HUDEP-2 (cell line): Measurements from ENCODE around the gene KANSL1L.
"Not testable (repeated sequence)": the region's sequence is repeated elsewhere in the genome, so short reads cannot be mapped to it uniquely, and the experiment has no call there.

ENCODE experiments used
- DNase-seq, 76 experiments: peaks; one replicate each; lab custom pipeline; 2025; ENCODE audit not compliant: unreplicated experiment in 76 of 76; lab: John Stamatoyannopoulos, UW

The KANSL1L gene

GRCh38 chr2:210171309-210172218, at the start of gene KANSL1L:
Gene KANSL1L (minus strand): TSS chr2:210171409. CDS start chr2:210154582, 16,827 bp downstream.
- peak in 75 of 76 experiments; percentile 39 to 98 (median 94) for DNase-seq

- DNase-seq = no peak
These were observed 43.9 kb upstream of the KANSL1L start for GRCh38 chr2:210215120-210215519.

GRCh38 chr2:210210185-210210584, 39.0 kb upstream of the KANSL1L start:
- DNase-seq = no peak

- DNase-seq = no peak
These were observed 36.7 kb upstream of the KANSL1L start for GRCh38 chr2:210207929-210208328.

- DNase-seq = no peak
These were observed 32.3 kb upstream of the KANSL1L start for GRCh38 chr2:210203558-210203957.

- DNase-seq = no peak
These were observed 31.9 kb upstream of the KANSL1L start for GRCh38 chr2:210203147-210203546.

GRCh38 chr2:210199854-210200253, 28.6 kb upstream of the KANSL1L start:
- DNase-seq = no peak

GRCh38 chr2:210199186-210199765, 28.1 kb upstream of the KANSL1L start:
- DNase-seq = peak in 7 of 76 experiments; percentile 2 to 20 (median 7)

GRCh38 chr2:210198326-210198725, 27.1 kb upstream of the KANSL1L start:
- no peak for DNase-seq

- no peak for DNase-seq
These were observed 26.5 kb upstream of the KANSL1L start for GRCh38 chr2:210197720-210198119.

- DNase-seq = peak in 18 of 76 experiments; percentile 1 to 50 (median 13)
These were observed 24.1 kb upstream of the KANSL1L start for GRCh38 chr2:210195101-210195852.

- DNase-seq = no peak
These were observed 19.1 kb upstream of the KANSL1L start for GRCh38 chr2:210190345-210190744.

GRCh38 chr2:210189452-210190138, 18.4 kb upstream of the KANSL1L start:
- DNase-seq = no peak

GRCh38 chr2:210188755-210189154, 17.5 kb upstream of the KANSL1L start:
- no peak for DNase-seq

GRCh38 chr2:210188190-210188589, 17.0 kb upstream of the KANSL1L start:
- DNase-seq = no peak

GRCh38 chr2:210183936-210184335, 12.7 kb upstream of the KANSL1L start:
- not testable (repeated sequence) for DNase-seq

GRCh38 chr2:210181606-210182088, 10.4 kb upstream of the KANSL1L start:
- DNase-seq = not testable (repeated sequence)

GRCh38 chr2:210181033-210181605, 9.9 kb upstream of the KANSL1L start:
- DNase-seq = not testable (repeated sequence)

GRCh38 chr2:210180477-210180876, 9.3 kb upstream of the KANSL1L start:
- no peak for DNase-seq

- no peak for DNase-seq
These were observed 8.3 kb upstream of the KANSL1L start for GRCh38 chr2:210179351-210179990.
